ENCODE results near the gene MLF2. TPM values are rescaled to one million over a fixed set of nuclear protein-coding genes. Genes with fewer than 3 reads are reported as not detected.

Gene MLF2
- total and polyA plus RNA-seq, 2 of the 13 experiments (the other 11 are each of a cell fraction or from before 2014, with no cell fraction given): 88.1 to 167 TPM

DNA sequence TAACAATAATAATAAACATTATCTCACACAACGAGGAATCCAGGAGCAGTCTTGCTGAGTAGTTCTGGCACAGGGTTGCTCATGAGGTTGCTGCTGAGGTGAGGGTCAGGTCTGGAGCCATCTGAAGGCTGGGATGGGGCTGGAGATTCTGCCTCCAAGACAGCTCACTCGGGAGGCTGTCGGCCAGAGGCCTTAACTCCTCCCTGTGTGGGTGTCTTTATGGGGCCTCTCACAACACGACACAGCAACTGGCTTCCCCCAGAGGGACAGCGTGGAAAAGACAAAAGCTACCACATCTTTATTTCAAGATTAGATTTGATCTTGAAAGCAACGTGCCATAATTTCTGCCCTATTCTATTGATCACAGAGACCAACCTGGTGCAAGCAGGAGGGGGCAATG, 29.2 kb upstream of the MLF2 start:
- intact Hi-C loops (cut with micrococcal nuclease; ENCODE audit: unreplicated experiment) (no loop called here), in situ Hi-C loops (cut with HindIII; ENCODE audit: extremely low pct_ligation_motif_present, low pct_unique_long_range_greater_than_20kb) (loop anchor here (5.0 kb wide), 1 partner anchor 35 kb away; no protein-coding TSS in a partner anchor)
- Histone ChIP-seq H2AFZ (ENCODE audit: low read length) (no peak overlapping the region), H3K4me3 (replicated peaks in 1 of 3; ENCODE audit: insufficient read depth in 1 of 3, low read depth in 2 of 3, low read length in 3 of 3) (no peak overlapping the region), H4K20me1 (ENCODE audit: insufficient read depth, low read length) (no peaks in the 10 kb centered on the region), H3K27ac (ENCODE audit: extremely low read length, insufficient read depth, low read length) (no peak overlapping the region), H3K36me3 (replicated peaks in 1 of 2; ENCODE audit: control insufficient read depth in 1 of 2, insufficient read depth in 2 of 2, low read length in 2 of 2) (no peaks in the 10 kb centered on the region), H3K27me3 (ENCODE audit: control insufficient read depth in 1 of 2, insufficient read depth in 2 of 2, low read length in 2 of 2) (peaks cover 2 to 16% of the 10 kb centered on the region in 2 experiments; a peak in 2 of 5 replicates), H3K4me2 (ENCODE audit: low read depth, low read length) (no peak overlapping the region), H3K79me2 (ENCODE audit: insufficient read depth, low read length) (no peaks in the 10 kb centered on the region), H3K9me3 (ENCODE audit: low read length) (no peaks in the 10 kb centered on the region), H3K9ac (ENCODE audit: insufficient read depth, low read depth, low read length) (no peak overlapping the region), H3K4me1 (ENCODE audit: insufficient read depth, low read length) (peaks cover 61% of the 10 kb centered on the region)
- 57% methylated on average over 4 of the region's 6 CpGs for WGBS (ENCODE audit: low lambda C conversion rate)
- DNase-seq (ENCODE audit: low spot score) (no peak), ATAC-seq (no peak), FAIRE-seq (no peak)
- ChIA-PET POLR2A (interaction anchor here (0.9 to 3.1 kb wide), 3 partner anchors 10 to 58 kb away, joined by 4 to 11 read pairs (median 4); partner anchors contain the start of genes COPS7A and MLF2), CTCF (ENCODE audit: low intra/inter-chr PET ratio, low total read pairs) (no interaction called here)
- TF ChIP-seq, protein P1, sequence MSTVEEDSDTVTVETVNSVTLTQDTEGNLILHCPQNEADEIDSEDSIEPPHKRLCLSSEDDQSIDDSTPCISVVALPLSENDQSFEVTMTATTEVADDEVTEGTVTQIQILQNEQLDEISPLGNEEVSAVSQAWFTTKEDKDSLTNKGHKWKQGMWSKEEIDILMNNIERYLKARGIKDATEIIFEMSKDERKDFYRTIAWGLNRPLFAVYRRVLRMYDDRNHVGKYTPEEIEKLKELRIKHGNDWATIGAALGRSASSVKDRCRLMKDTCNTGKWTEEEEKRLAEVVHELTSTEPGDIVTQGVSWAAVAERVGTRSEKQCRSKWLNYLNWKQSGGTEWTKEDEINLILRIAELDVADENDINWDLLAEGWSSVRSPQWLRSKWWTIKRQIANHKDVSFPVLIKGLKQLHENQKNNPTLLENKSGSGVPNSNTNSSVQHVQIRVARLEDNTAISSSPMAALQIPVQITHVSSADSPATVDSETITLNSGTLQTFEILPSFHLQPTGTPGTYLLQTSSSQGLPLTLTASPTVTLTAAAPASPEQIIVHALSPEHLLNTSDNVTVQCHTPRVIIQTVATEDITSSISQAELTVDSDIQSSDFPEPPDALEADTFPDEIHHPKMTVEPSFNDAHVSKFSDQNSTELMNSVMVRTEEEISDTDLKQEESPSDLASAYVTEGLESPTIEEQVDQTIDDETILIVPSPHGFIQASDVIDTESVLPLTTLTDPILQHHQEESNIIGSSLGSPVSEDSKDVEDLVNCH (CRISPR knock-in tag; IDR thresholded peaks at IDR 0.05): no peak
- TF ChIP-seq HIVEP1 (CRISPR knock-in tag; IDR thresholded peaks at IDR 0.05): no peak
- no TSS peak for BruUV-seq (replicated peaks)

DNA sequence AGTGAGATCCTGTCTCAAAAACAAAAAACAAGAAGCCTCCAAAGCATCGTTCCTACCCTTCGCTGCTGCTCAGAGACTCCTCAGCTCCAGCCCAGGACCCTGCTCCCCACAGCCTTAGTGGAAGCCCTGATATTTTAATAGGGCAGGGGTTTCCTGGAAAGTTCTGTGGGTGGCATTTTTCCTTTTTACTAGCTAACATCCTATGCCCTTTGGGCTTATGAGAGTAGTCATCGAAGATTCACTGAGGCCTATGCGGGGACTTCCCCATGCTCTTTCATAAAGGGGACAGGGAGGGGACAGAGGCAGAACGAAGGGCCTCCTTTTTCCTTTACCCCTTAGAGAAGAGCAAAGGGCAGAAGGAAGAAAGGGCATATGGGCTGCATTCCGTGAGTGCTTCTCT, 27.6 kb upstream of the MLF2 start:
- no peaks in the 10 kb centered on the region for H3K9me3 ChIP-seq (ENCODE audit: low read length)
- CTCF ChIA-PET (ENCODE audit: low intra/inter-chr PET ratio, low total read pairs): interaction anchor here (2.9 kb wide), 1 partner anchor 27 kb away, joined by 54 read pairs; the partner anchor contains the start of gene MLF2
- no peaks in the 10 kb centered on the region for H4K20me1 ChIP-seq (ENCODE audit: insufficient read depth, low read length)
- H3K4me3 ChIP-seq (replicated peaks in 1 of 3; ENCODE audit: insufficient read depth in 1 of 3, low read depth in 2 of 3, low read length in 3 of 3): no peak overlapping the region
- H3K4me1 ChIP-seq (ENCODE audit: insufficient read depth, low read length): peaks cover 77% of the 10 kb centered on the region
- no peak for ATAC-seq
- no peaks in the 10 kb centered on the region for H3K79me2 ChIP-seq (ENCODE audit: insufficient read depth, low read length)
- no peak overlapping the region for H3K27ac ChIP-seq (ENCODE audit: extremely low read length, insufficient read depth, low read length)
- intact Hi-C loops (cut with micrococcal nuclease; ENCODE audit: unreplicated experiment): no loop called here
- DNase-seq (ENCODE audit: low spot score): no peak
- no TSS peak for BruUV-seq (replicated peaks)
- no peak for FAIRE-seq
- in situ Hi-C loops (cut with HindIII; ENCODE audit: extremely low pct_ligation_motif_present, low pct_unique_long_range_greater_than_20kb): loop anchor here (5.0 kb wide), 1 partner anchor 33 kb away; no protein-coding TSS in a partner anchor
- peaks cover 2 to 16% of the 10 kb centered on the region in 2 experiments; a peak in 2 of 5 replicates for H3K27me3 ChIP-seq (ENCODE audit: control insufficient read depth in 1 of 2, insufficient read depth in 2 of 2, low read length in 2 of 2)
- no peak for TF ChIP-seq ELF1 (CRISPR knock-in tag; IDR thresholded peaks at IDR 0.05)
- TF ChIP-seq ISL2 (CRISPR knock-in tag; IDR thresholded peaks at IDR 0.05): no peak
- no peak for TF ChIP-seq NR3C1 (CRISPR knock-in tag; IDR thresholded peaks at IDR 0.05)
- no peak for TF ChIP-seq SRSF4 (IDR thresholded peaks at IDR 0.05; ENCODE audit: low read depth, low read length, poor library complexity, severe bottlenecking)
- no peak for TF ChIP-seq ZNF724P (CRISPR knock-in tag; IDR thresholded peaks at IDR 0.05; ENCODE audit: borderline replicate concordance)
- TF ChIP-seq ZNF335 (CRISPR knock-in tag; IDR thresholded peaks at IDR 0.05): no peak
- no peaks in the 10 kb centered on the region for H3K36me3 ChIP-seq (replicated peaks in 1 of 2; ENCODE audit: control insufficient read depth in 1 of 2, insufficient read depth in 2 of 2, low read length in 2 of 2)
- H2AFZ ChIP-seq (ENCODE audit: low read length): no peak overlapping the region
- POLR2A ChIA-PET: interaction anchor here (1.4 to 3.1 kb wide), 3 partner anchors 9 to 27 kb away, joined by 3 to 15 read pairs (median 11); partner anchors contain the start of gene MLF2
- H3K9ac ChIP-seq (ENCODE audit: insufficient read depth, low read depth, low read length): 0 out of 2 replicates have a peak overlapping the region, but pooled peaks have one; percentile 16
- H3K4me2 ChIP-seq (ENCODE audit: low read depth, low read length): peak overlapping the region; percentile 8; the same call in 1 of the 2 replicates
- 48% methylated on average over 6 of the region's 6 CpGs for WGBS (ENCODE audit: low lambda C conversion rate)
